Karpas-422 (cell line): ENCODE data around the gene XPR1. TPM values are rescaled to one million over a fixed set of nuclear protein-coding genes. Genes with fewer than 3 reads are reported as not detected.
"Not testable (repeated sequence)": the region's sequence is repeated elsewhere in the genome, so short reads cannot be mapped to it uniquely, and the experiment has no call there.

Source experiments
- DNase-seq: peaks from one replicate; pipeline ENCODE4 v3.0.0-alpha.2; 2015
- H2AFZ ChIP-seq: fragments of 200-600 bp; sonication (generic); 2 replicates; pipeline ENCODE4 v1.6.1; 2014; ENCODE audit warnings: antibody characterized with exemption, low read length, mixed read lengths
- H3K27ac ChIP-seq: fragments of 200-600 bp; sonication (generic); 2 replicates; pipeline ENCODE4 v1.5.1; 2014; ENCODE audit warnings: mild to moderate bottlenecking, low read length, moderate library complexity
- H3K27me3 ChIP-seq: fragments of 200-600 bp; sonication (generic); 2 replicates; pipeline ENCODE4 v1.6.1; 2014; ENCODE audit warnings: low read length, mixed read lengths
- H3K36me3 ChIP-seq: fragments of 200-600 bp; sonication (generic); 2 replicates; pipeline ENCODE4 v1.6.1; 2014; ENCODE audit warnings: low read length, mixed read lengths; ENCODE audit not compliant: insufficient read depth
- H3K4me1 ChIP-seq: fragments of 200-600 bp; sonication (generic); 2 replicates; pipeline ENCODE4 v1.6.1; 2014; ENCODE audit warnings: mild to moderate bottlenecking, low read length, mixed read lengths
- H3K4me2 ChIP-seq: fragments of 200-600 bp; sonication (generic); 2 replicates; pipeline ENCODE4 v1.6.1; 2014; ENCODE audit warnings: low read length, low read depth, mild to moderate bottlenecking; ENCODE audit not compliant: poor library complexity, severe bottlenecking
- H3K4me3 ChIP-seq: fragments of 200-600 bp; sonication (generic); 2 replicates; pipeline ENCODE4 v1.5.1; 2014; ENCODE audit warnings: mild to moderate bottlenecking, antibody characterized with exemption, low read length, mixed read lengths
- H3K79me2 ChIP-seq: fragments of 200-600 bp; sonication (generic); 2 replicates; pipeline ENCODE4 v1.6.1; 2014; ENCODE audit warnings: mild to moderate bottlenecking, low read length, mixed read lengths
- H3K9ac ChIP-seq: fragments of 200-600 bp; sonication (generic); 2 replicates; pipeline ENCODE4 v1.6.0; 2014; ENCODE audit warnings: low read length
- H3K9me2 ChIP-seq: fragments of 200-600 bp; sonication (generic), shearing (Covaris generic); replicated peaks from 2 replicates; pipeline ENCODE4 v1.6.0; 2014; ENCODE audit warnings: mild to moderate bottlenecking, low read length, moderate library complexity; ENCODE audit not compliant: insufficient read depth
- H3K9me3 ChIP-seq: fragments of 300-700, 200-600 bp; sonication (generic); 2 replicates; pipeline ENCODE4 v1.6.1; 2014; ENCODE audit warnings: low read length, mixed read lengths
- H4K20me1 ChIP-seq: fragments of 200-600 bp; sonication (generic); 2 replicates; pipeline ENCODE4 v1.6.1; 2014; ENCODE audit warnings: mild to moderate bottlenecking, antibody characterized with exemption, low read length, low read depth; ENCODE audit not compliant: insufficient read depth
- total RNA-seq: library from RNA; depleted of rRNA; stranded (reverse); fragments of >200 nt; shearing (Covaris generic); gene quantifications from 2 replicates; pipeline ENCODE4 v1.2.3, GENCODE V29; 2014; ENCODE audit warnings: low replicate concordance

XPR1 gene
- total RNA-seq, 1 experiment from 2014 or later: 38.3 TPM

DNA sequence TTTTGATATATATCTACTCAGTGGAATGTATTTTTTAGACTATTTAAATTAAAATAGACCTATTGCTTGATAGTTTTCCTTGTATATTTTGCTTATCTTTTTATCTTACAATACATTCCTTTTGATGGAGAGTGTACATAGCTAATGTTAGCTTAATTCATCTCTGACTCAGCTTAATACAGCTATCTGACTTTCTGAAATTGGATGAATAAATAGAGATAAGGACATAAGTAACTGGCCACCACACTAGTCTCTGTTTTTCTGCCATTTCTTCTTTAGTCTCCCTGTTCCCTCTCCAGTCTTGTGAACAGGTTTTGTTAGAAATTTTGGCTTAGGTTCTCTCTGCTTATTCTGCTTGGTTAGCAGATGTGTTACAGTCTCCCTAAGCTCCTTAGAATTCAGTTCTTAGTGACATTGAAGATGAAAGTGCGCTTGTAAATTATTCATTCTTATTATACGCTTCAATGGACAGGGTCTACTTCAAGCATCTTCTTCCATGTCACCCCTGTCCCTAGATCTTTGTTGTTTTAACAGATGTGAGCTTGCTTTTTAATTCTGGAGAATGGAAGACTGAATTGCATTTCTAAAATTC is 59.6 kb downstream of the XPR1 start:
- Histone ChIP-seq H3K9me3 (peaks cover 1% of the 10 kb centered on the region), H3K4me3 (no peak overlapping the region), H3K9ac (no peak overlapping the region), H3K36me3 (no peaks in the 10 kb centered on the region; the same call in 1 of the 2 replicates), H3K4me2 (no peak overlapping the region), H3K9me2 (no peaks in the 10 kb centered on the region), H4K20me1 (no peaks in the 10 kb centered on the region), H3K79me2 (peaks cover 68% of the 10 kb centered on the region), H3K27ac (no peak overlapping the region), H3K27me3 (no peaks in the 10 kb centered on the region), H2AFZ (no peak overlapping the region), H3K4me1 (no peaks in the 10 kb centered on the region)
- no peak for DNase-seq

GRCh38 chr1:180693564-180694244 is 61.9 kb downstream of the XPR1 start:
- Histone ChIP-seq H3K9ac (no peak overlapping the region), H4K20me1 (no peaks in the 10 kb centered on the region), H3K27me3 (no peaks in the 10 kb centered on the region), H3K27ac (no peak overlapping the region), H3K4me3 (no peak overlapping the region), H3K4me1 (no peaks in the 10 kb centered on the region), H2AFZ (no peak overlapping the region), H3K4me2 (no peak overlapping the region), H3K9me3 (peaks cover 8% of the 10 kb centered on the region), H3K36me3 (no peaks in the 10 kb centered on the region), H3K79me2 (peaks cover 80% of the 10 kb centered on the region), H3K9me2 (no peaks in the 10 kb centered on the region)
- DNase-seq: no peak

GRCh38 chr1:180695282-180695681 is 63.5 kb downstream of the XPR1 start:
- no peaks in the 10 kb centered on the region for H3K4me1 ChIP-seq
- no peak overlapping the region for H3K4me3 ChIP-seq
- no peaks in the 10 kb centered on the region for H3K27me3 ChIP-seq
- peaks cover 8% of the 10 kb centered on the region for H3K9me3 ChIP-seq
- no peaks in the 10 kb centered on the region for H3K36me3 ChIP-seq
- H3K4me2 ChIP-seq: no peak overlapping the region
- no peaks in the 10 kb centered on the region for H3K9me2 ChIP-seq
- peaks cover 76% of the 10 kb centered on the region for H3K79me2 ChIP-seq
- DNase-seq: no peak
- H3K9ac ChIP-seq: no peak overlapping the region
- H4K20me1 ChIP-seq: no peaks in the 10 kb centered on the region
- no peak overlapping the region for H3K27ac ChIP-seq
- H2AFZ ChIP-seq: no peak overlapping the region

GRCh38 chr1:180696361-180696760 is 64.5 kb downstream of the XPR1 start:
- Histone ChIP-seq H3K4me1 (no peaks in the 10 kb centered on the region), H3K4me3 (no peak overlapping the region), H3K4me2 (no peak overlapping the region), H3K9me2 (no peaks in the 10 kb centered on the region), H4K20me1 (no peaks in the 10 kb centered on the region), H3K27ac (no peak overlapping the region), H3K27me3 (no peaks in the 10 kb centered on the region), H3K9ac (no peak overlapping the region), H3K9me3 (peaks cover 8% of the 10 kb centered on the region), H3K36me3 (no peaks in the 10 kb centered on the region), H3K79me2 (peaks cover 66% of the 10 kb centered on the region), H2AFZ (no peak overlapping the region)
- DNase-seq: no peak

GRCh38 chr1:180698580-180698979 is 66.8 kb downstream of the XPR1 start:
- no peak overlapping the region for H3K27ac ChIP-seq
- no peaks in the 10 kb centered on the region for H3K4me1 ChIP-seq

DNA sequence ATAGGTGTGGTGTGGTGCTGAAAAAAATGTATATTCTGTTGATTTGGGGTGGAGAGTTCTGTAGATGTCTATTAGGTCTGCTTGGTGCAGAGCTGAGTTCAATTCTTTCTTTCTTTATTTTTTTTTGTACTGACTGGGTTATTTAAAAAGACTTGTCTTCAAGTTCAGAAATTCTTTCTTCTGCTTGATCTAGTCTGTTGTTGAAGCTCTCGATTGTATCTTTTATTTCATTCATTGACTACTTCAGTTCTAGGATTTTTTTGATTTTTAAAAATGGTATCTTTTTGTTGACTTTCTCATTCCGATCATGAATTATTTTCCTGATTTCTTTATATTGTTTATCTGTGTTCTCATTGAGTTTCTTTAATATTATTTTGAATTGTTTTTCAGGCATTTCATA is 70.6 kb downstream of the XPR1 start:
- H3K36me3 ChIP-seq, H3K9ac ChIP-seq, DNase-seq, H3K4me2 ChIP-seq, H3K9me2 ChIP-seq, H3K4me1 ChIP-seq, H2AFZ ChIP-seq, H3K4me3 ChIP-seq, H3K27me3 ChIP-seq, H3K9me3 ChIP-seq, H4K20me1 ChIP-seq, H3K27ac ChIP-seq: not testable (repeated sequence)
- H3K79me2 ChIP-seq: peaks cover 54% of the 10 kb centered on the region

More at GRCh38 chr1:180698580-180698979, 66.8 kb downstream of the XPR1 start:
- Histone ChIP-seq H3K4me2 (no peak overlapping the region), H3K79me2 (peaks cover 62% of the 10 kb centered on the region), H3K27me3 (no peaks in the 10 kb centered on the region), H4K20me1 (no peaks in the 10 kb centered on the region), H3K4me3 (no peak overlapping the region), H2AFZ (no peak overlapping the region), H3K9me3 (peaks cover 16% of the 10 kb centered on the region), H3K9me2 (no peaks in the 10 kb centered on the region), H3K9ac (no peak overlapping the region), H3K36me3 (no peaks in the 10 kb centered on the region)
- DNase-seq: no peak

- not testable (repeated sequence) for DNase-seq, H3K27me3 ChIP-seq, H3K4me3 ChIP-seq, H3K9me3 ChIP-seq, H2AFZ ChIP-seq, H3K9ac ChIP-seq, H3K4me1 ChIP-seq, H4K20me1 ChIP-seq, H3K9me2 ChIP-seq, H3K4me2 ChIP-seq, H3K36me3 ChIP-seq, H3K27ac ChIP-seq
- H3K79me2 ChIP-seq: peaks cover 53% of the 10 kb centered on the region
These were observed 78.9 kb downstream of the XPR1 start for GRCh38 chr1:180710746-180711145.

- H3K4me1 ChIP-seq, H3K4me3 ChIP-seq, DNase-seq, H3K27me3 ChIP-seq, H4K20me1 ChIP-seq, H2AFZ ChIP-seq, H3K9me2 ChIP-seq, H3K9ac ChIP-seq, H3K4me2 ChIP-seq, H3K9me3 ChIP-seq, H3K36me3 ChIP-seq, H3K27ac ChIP-seq: not testable (repeated sequence)
- peaks cover 52% of the 10 kb centered on the region for H3K79me2 ChIP-seq
These were observed 79.4 kb downstream of the XPR1 start for GRCh38 chr1:180711260-180711659.
